GM23338 (cell line): Measurements from ENCODE around the gene RPS19. TPM values are rescaled to one million over a fixed set of nuclear protein-coding genes. Genes with fewer than 3 reads are reported as not detected.

Experiments
- ATAC-seq: fragments of 200-7000 bp; cut with Tn5 transposase; 3 replicates; pipeline ENCODE4 v1.9.1; 2020
- DNase-seq: peaks from one replicate; pipeline ENCODE4 v3.0.0-alpha.2; 2015; ENCODE audit warnings: low spot score
- H2AFZ ChIP-seq: fragments of 200-600 bp; sonication (generic); 2 replicates; pipeline ENCODE4 v1.8.0; 2016; ENCODE audit warnings: antibody characterized with exemption, mild to moderate bottlenecking, moderate library complexity
- H3F3A ChIP-seq: fragments of 200-600 bp; sonication (generic); replicated peaks from 2 replicates; pipeline ENCODE4 v1.8.0; 2017; ENCODE audit warnings: antibody characterized with exemption, mixed run types, low read depth
- H3K27ac ChIP-seq: fragments of 200-600 bp; sonication (generic); 2 replicates; pipeline ENCODE4 v1.6.1; 2016; ENCODE audit warnings: low read depth
- H3K27me3 ChIP-seq: fragments of 200-600 bp; sonication (generic); 2 replicates; pipeline ENCODE4 v1.8.0; 2016; ENCODE audit warnings: mild to moderate bottlenecking, mixed run types, moderate library complexity; ENCODE audit not compliant: insufficient read depth
- H3K36me3 ChIP-seq: fragments of 200-600 bp; sonication (generic); 2 replicates; pipeline ENCODE4 v1.8.0; 2016; ENCODE audit warnings: mild to moderate bottlenecking; ENCODE audit not compliant: insufficient read depth
- H3K4me1 ChIP-seq: fragments of 200-600 bp; sonication (generic); 2 replicates; pipeline ENCODE4 v1.8.0; 2016; ENCODE audit warnings: mild to moderate bottlenecking, moderate library complexity; ENCODE audit not compliant: insufficient read depth
- H3K4me2 ChIP-seq: fragments of 200-600 bp; sonication (generic); 2 replicates; pipeline ENCODE4 v1.7.1; 2017; ENCODE audit warnings: mixed run types
- H3K4me3 ChIP-seq: fragments of 200-600 bp; sonication (generic); 2 replicates; pipeline ENCODE4 v1.6.1; 2016; ENCODE audit warnings: mixed run types
- H3K79me2 ChIP-seq: fragments of 200-600 bp; sonication (generic); replicated peaks from 2 replicates; pipeline ENCODE4 v1.8.0; 2017; ENCODE audit warnings: mild to moderate bottlenecking; ENCODE audit not compliant: insufficient read depth
- H3K9me2 ChIP-seq: fragments of 200-600 bp; sonication (generic); 2 replicates; pipeline ENCODE4 v1.8.0; 2017; ENCODE audit not compliant: insufficient read depth
- H4K20me1 ChIP-seq: fragments of 200-600 bp; sonication (generic); replicated peaks from 2 replicates; pipeline ENCODE4 v1.8.0; 2017; ENCODE audit warnings: mild to moderate bottlenecking; ENCODE audit not compliant: insufficient read depth
- H3K27ac Mint-ChIP-seq: 2 replicates; pipeline ENCODE4 v1.8.0; 2020; ENCODE audit warnings: inconsistent platforms, mild to moderate bottlenecking, moderate library complexity, mixed read lengths
- H3K27me3 Mint-ChIP-seq: 3 replicates; pipeline ENCODE4 v1.8.0; 2022; ENCODE audit warnings: low read depth, mild to moderate bottlenecking, moderate library complexity, mixed read lengths, inconsistent platforms; ENCODE audit not compliant: insufficient read depth, poor library complexity
- H3K36me3 Mint-ChIP-seq: 3 replicates; pipeline ENCODE4 v1.8.0; 2021; ENCODE audit warnings: low read depth, mild to moderate bottlenecking, inconsistent platforms, moderate library complexity, mixed read lengths
- H3K4me1 Mint-ChIP-seq: 3 replicates; pipeline ENCODE4 v1.8.0; 2020; ENCODE audit warnings: mild to moderate bottlenecking, inconsistent platforms, mixed read lengths
- H3K4me3 Mint-ChIP-seq: 3 replicates; pipeline ENCODE4 v1.8.0; 2021; ENCODE audit warnings: moderate library complexity, mild to moderate bottlenecking, inconsistent platforms, mixed read lengths
- H3K9me3 Mint-ChIP-seq: 3 replicates; pipeline ENCODE4 v1.8.0; 2020; ENCODE audit warnings: moderate library complexity, mild to moderate bottlenecking, inconsistent platforms, mixed read lengths
- CREB1 ChIP-seq: fragments of 250-450 bp; sonication (Bioruptor Pico); IDR thresholded peaks from 2 replicates; pipeline ENCODE4 v1.5.0; 2020; ENCODE audit warnings: low read depth, mild to moderate bottlenecking, moderate library complexity
- CTCF ChIP-seq, 2 experiments: fragments of 200-600 bp in 1 of 2; sonication (generic) in 1 of 2; conservative IDR thresholded peaks; 2 replicates each; pipeline versions ENCODE4 v1.5.1 to v1.6.1; 2016 to 2017; ENCODE audit warnings: antibody characterized with exemption in 2 of 2, low read depth in 2 of 2, mild to moderate bottlenecking in 2 of 2, moderate library complexity in 1 of 2
- ETS1 ChIP-seq: IDR thresholded peaks from 2 replicates; pipeline ENCODE4 v1.6.1; 2016; ENCODE audit warnings: antibody characterized with exemption
- EZH2 ChIP-seq: fragments of 200-600 bp; sonication (generic); IDR thresholded peaks from one replicate; pipeline ENCODE4 v1.8.0; 2017; ENCODE audit warnings: antibody characterized with exemption, mild to moderate bottlenecking, low read depth; ENCODE audit not compliant: unreplicated experiment
- EZH2phosphoT487 ChIP-seq: fragments of 200-600 bp; sonication (generic); IDR thresholded peaks from one replicate; pipeline ENCODE4 v1.8.1; 2018; ENCODE audit warnings: antibody characterized with exemption; ENCODE audit not compliant: unreplicated experiment
- JUNB ChIP-seq: IDR thresholded peaks from one replicate; pipeline ENCODE4 v1.6.1; 2016; ENCODE audit warnings: antibody characterized with exemption; ENCODE audit not compliant: unreplicated experiment
- NANOG ChIP-seq: IDR thresholded peaks from 2 replicates; pipeline ENCODE4 v1.6.1; 2016; ENCODE audit warnings: antibody characterized with exemption, borderline replicate concordance
- POLR2AphosphoS5 ChIP-seq: IDR thresholded peaks from 2 replicates; pipeline ENCODE4 v1.6.1; 2016; ENCODE audit warnings: antibody characterized with exemption, low read depth
- REST ChIP-seq: IDR thresholded peaks from one replicate; pipeline ENCODE4 v1.6.1; 2018; ENCODE audit warnings: antibody characterized with exemption; ENCODE audit not compliant: unreplicated experiment
- STAT1 ChIP-seq: IDR thresholded peaks from one replicate; pipeline ENCODE4 v1.6.1; 2016; ENCODE audit warnings: antibody characterized with exemption; ENCODE audit not compliant: unreplicated experiment
- ZNF114 ChIP-seq: fragments of 250-450 bp; sonication (Bioruptor Pico); IDR thresholded peaks from 2 replicates; pipeline ENCODE4 v1.5.0; 2020; ENCODE audit warnings: mild to moderate bottlenecking, moderate library complexity
- ZNF331 ChIP-seq: fragments of 250-450 bp; sonication (Bioruptor Pico); IDR thresholded peaks from 2 replicates; pipeline ENCODE4 v1.5.0; 2020; ENCODE audit warnings: low read depth, mild to moderate bottlenecking, moderate library complexity
- polyA plus RNA-seq: library from polyadenylated mRNA; unstranded; fragments of >200 nt; fragmentation: Nextera tagmentation; extraction: Ambion mirVana; gene quantifications from 2 replicates; pipeline ENCODE4 v1.2.1, GENCODE V29; 2016
- total RNA-seq: library from RNA; depleted of rRNA; stranded (reverse); fragments of >200 nt; shearing (Covaris generic); gene quantifications from 2 replicates; pipeline ENCODE4 v1.2.3, GENCODE V29; 2014
- TF ChIP-seq, protein P1 (sequence below): fragments of 250-450 bp; sonication (Bioruptor Pico); IDR thresholded peaks from 2 replicates; pipeline ENCODE4 v1.5.0; 2020; ENCODE audit warnings: mild to moderate bottlenecking, moderate library complexity

RPS19 gene
- total and polyA plus RNA-seq, 2 experiments from 2014 or later, result 1,798 to 4,073 TPM

- peaks cover 14% of the 10 kb centered on the region for H3K4me1 ChIP-seq
- no peak overlapping the region for H3K4me3 ChIP-seq
- no peaks in the 10 kb centered on the region for H3K9me2 ChIP-seq
- no peaks in the 10 kb centered on the region for H3K27me3 ChIP-seq
- Mint-ChIP-seq H3K4me1 (peaks cover 14% of the 10 kb centered on the region), H3K27me3 (peaks cover 32% of the 10 kb centered on the region), H3K36me3 (peaks cover 74% of the 10 kb centered on the region), H3K27ac (no peak overlapping the region), H3K9me3 (no peaks in the 10 kb centered on the region), H3K4me3 (no peak overlapping the region)
- H3K27ac ChIP-seq, result peak overlapping the region; percentile 98
- no peak overlapping the region for H2AFZ ChIP-seq
- no peak overlapping the region for H3K4me2 ChIP-seq
- peaks cover 60% of the 10 kb centered on the region for H3K36me3 ChIP-seq
- H4K20me1 ChIP-seq, result peaks cover 55% of the 10 kb centered on the region
- peaks cover 38% of the 10 kb centered on the region for H3K79me2 ChIP-seq
- no peak for TF ChIP-seq CREB1 (CRISPR knock-in tag)
- no peak for TF ChIP-seq STAT1
- TF ChIP-seq, protein P1, sequence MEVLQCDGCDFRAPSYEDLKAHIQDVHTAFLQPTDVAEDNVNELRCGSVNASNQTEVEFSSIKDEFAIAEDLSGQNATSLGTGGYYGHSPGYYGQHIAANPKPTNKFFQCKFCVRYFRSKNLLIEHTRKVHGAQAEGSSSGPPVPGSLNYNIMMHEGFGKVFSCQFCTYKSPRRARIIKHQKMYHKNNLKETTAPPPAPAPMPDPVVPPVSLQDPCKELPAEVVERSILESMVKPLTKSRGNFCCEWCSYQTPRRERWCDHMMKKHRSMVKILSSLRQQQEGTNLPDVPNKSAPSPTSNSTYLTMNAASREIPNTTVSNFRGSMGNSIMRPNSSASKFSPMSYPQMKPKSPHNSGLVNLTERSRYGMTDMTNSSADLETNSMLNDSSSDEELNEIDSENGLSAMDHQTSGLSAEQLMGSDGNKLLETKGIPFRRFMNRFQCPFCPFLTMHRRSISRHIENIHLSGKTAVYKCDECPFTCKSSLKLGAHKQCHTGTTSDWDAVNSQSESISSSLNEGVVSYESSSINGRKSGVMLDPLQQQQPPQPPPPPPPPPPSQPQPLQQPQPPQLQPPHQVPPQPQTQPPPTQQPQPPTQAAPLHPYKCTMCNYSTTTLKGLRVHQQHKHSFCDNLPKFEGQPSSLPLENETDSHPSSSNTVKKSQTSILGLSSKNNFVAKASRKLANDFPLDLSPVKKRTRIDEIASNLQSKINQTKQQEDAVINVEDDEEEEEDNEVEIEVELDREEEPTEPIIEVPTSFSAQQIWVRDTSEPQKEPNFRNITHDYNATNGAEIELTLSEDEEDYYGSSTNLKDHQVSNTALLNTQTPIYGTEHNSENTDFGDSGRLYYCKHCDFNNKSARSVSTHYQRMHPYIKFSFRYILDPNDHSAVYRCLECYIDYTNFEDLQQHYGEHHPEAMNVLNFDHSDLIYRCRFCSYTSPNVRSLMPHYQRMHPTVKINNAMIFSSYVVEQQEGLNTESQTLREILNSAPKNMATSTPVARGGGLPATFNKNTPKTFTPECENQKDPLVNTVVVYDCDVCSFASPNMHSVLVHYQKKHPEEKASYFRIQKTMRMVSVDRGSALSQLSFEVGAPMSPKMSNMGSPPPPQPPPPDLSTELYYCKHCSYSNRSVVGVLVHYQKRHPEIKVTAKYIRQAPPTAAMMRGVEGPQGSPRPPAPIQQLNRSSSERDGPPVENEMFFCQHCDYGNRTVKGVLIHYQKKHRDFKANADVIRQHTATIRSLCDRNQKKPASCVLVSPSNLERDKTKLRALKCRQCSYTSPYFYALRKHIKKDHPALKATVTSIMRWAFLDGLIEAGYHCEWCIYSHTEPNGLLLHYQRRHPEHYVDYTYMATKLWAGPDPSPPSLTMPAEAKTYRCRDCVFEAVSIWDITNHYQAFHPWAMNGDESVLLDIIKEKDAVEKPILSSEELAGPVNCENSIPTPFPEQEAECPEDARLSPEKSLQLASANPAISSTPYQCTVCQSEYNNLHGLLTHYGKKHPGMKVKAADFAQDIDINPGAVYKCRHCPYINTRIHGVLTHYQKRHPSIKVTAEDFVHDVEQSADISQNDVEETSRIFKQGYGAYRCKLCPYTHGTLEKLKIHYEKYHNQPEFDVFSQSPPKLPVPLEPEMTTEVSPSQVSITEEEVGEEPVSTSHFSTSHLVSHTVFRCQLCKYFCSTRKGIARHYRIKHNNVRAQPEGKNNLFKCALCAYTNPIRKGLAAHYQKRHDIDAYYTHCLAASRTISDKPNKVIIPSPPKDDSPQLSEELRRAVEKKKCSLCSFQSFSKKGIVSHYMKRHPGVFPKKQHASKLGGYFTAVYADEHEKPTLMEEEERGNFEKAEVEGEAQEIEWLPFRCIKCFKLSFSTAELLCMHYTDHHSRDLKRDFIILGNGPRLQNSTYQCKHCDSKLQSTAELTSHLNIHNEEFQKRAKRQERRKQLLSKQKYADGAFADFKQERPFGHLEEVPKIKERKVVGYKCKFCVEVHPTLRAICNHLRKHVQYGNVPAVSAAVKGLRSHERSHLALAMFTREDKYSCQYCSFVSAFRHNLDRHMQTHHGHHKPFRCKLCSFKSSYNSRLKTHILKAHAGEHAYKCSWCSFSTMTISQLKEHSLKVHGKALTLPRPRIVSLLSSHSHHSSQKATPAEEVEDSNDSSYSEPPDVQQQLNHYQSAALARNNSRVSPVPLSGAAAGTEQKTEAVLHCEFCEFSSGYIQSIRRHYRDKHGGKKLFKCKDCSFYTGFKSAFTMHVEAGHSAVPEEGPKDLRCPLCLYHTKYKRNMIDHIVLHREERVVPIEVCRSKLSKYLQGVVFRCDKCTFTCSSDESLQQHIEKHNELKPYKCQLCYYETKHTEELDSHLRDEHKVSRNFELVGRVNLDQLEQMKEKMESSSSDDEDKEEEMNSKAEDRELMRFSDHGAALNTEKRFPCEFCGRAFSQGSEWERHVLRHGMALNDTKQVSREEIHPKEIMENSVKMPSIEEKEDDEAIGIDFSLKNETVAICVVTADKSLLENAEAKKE (CRISPR knock-in tag), result no peak
- no peak for TF ChIP-seq JUNB
- no peak for TF ChIP-seq ZNF331 (CRISPR knock-in tag)
- no peak for TF ChIP-seq EZH2phosphoT487
- no peak for TF ChIP-seq CTCF (conservative IDR thresholded peaks at IDR 0.05; ENCODE audit: low read depth in 2 of 2)
- no peak for TF ChIP-seq NANOG
- no peak for TF ChIP-seq EZH2
- TF ChIP-seq REST, result no peak
- TF ChIP-seq ETS1, result no peak
- TF ChIP-seq ZNF114, result no peak
- no peak; the same call in 1 of the 2 replicates for TF ChIP-seq POLR2AphosphoS5
- DNase-seq (no peak), ATAC-seq (no peak)
- peaks cover 79% of the 10 kb centered on the region for H3F3A ChIP-seq
Measured at GRCh38 chr19:41869374-41869955, 9.4 kb downstream of the RPS19 start.
